Endodermal cell (in vitro differentiated cells): ENCODE results near the gene KRTAP4-6. TPM values are rescaled to one million over a fixed set of nuclear protein-coding genes. Genes with fewer than 3 reads are reported as not detected.

Source experiments
- DNase-seq: peaks from one replicate; pipeline ENCODE4 v3.0.0-alpha.2; 2017
- H3K27ac ChIP-seq: 2 replicates; pipeline ENCODE4 v1.5.1; 2013; ENCODE audit warnings: mild to moderate bottlenecking, low read depth, low read length, moderate library complexity
- H3K27me3 ChIP-seq: 2 replicates; pipeline ENCODE4 v1.6.1; 2013; ENCODE audit warnings: mild to moderate bottlenecking, low read length, moderate library complexity; ENCODE audit not compliant: insufficient read depth, control insufficient read depth, poor library complexity, severe bottlenecking
- H3K36me3 ChIP-seq: 2 replicates; pipeline ENCODE4 v1.7.0; 2013; ENCODE audit warnings: mild to moderate bottlenecking, low read length, moderate library complexity; ENCODE audit not compliant: control insufficient read depth, insufficient read depth
- H3K4me1 ChIP-seq: one replicate; pipeline ENCODE4 v1.7.0; 2013; ENCODE audit warnings: low read length; ENCODE audit not compliant: control insufficient read depth, insufficient read depth
- H3K4me3 ChIP-seq: 2 replicates; pipeline ENCODE4 v1.5.1; 2013; ENCODE audit warnings: mild to moderate bottlenecking, low read length, moderate library complexity
- H3K9ac ChIP-seq: 2 replicates; pipeline ENCODE4 v1.6.1; 2013; ENCODE audit warnings: mild to moderate bottlenecking, low read length, moderate library complexity; ENCODE audit not compliant: poor library complexity, severe bottlenecking; ENCODE audit errors: extremely low read depth
- H3K9me3 ChIP-seq: 2 replicates; pipeline ENCODE4 v1.6.1; 2013; ENCODE audit warnings: mild to moderate bottlenecking, low read length, moderate library complexity; ENCODE audit not compliant: control insufficient read depth
- H3K27ac Mint-ChIP-seq: 2 replicates; pipeline ENCODE4 v1.8.0; 2020; ENCODE audit warnings: mixed read lengths
- H3K27me3 Mint-ChIP-seq: 2 replicates; pipeline ENCODE4 v1.8.0; 2021; ENCODE audit warnings: mild to moderate bottlenecking, mixed read lengths; ENCODE audit not compliant: insufficient read depth
- H3K36me3 Mint-ChIP-seq: 2 replicates; pipeline ENCODE4 v1.8.0; 2020; ENCODE audit warnings: low read depth, mixed read lengths
- H3K4me1 Mint-ChIP-seq: 2 replicates; pipeline ENCODE4 v1.8.0; 2020; ENCODE audit warnings: mixed read lengths
- H3K4me3 Mint-ChIP-seq: 2 replicates; pipeline ENCODE4 v1.8.0; 2020; ENCODE audit warnings: mild to moderate bottlenecking, moderate library complexity, mixed read lengths
- H3K9me3 Mint-ChIP-seq: 2 replicates; pipeline ENCODE4 v1.8.0; 2020; ENCODE audit warnings: mild to moderate bottlenecking, mixed read lengths
- WGBS, 2 experiments: methylation state at CpG; one replicate each; pipeline versions ENCODE4 v1.1.5 to v1.1.7; 2013; ENCODE audit warnings: missing lambda C conversion rate in 2 of 2, mixed read lengths in 1 of 2; ENCODE audit not compliant: insufficient coverage in 1 of 2, insufficient read length in 1 of 2; 5-methylcytosine and 5-hydroxymethylcytosine counted together
- total RNA-seq, 2 donors: library from RNA; stranded (reverse); fragmentation: NEBNext Ultra II Directional in 1 of 2; extraction: Animal tissue kit (Norgen Biotek cat#: 25700) in 1 of 2; gene quantifications; 2 replicates in 1 of 2; 3 replicates in 1 of 2; pipeline ENCODE4 v1.2.1, GENCODE V29; 2021
- TF ChIP-seq, protein P1 (sequence below): fragments of 200-600 bp; sonication (generic); conservative IDR thresholded peaks from 2 replicates; pipeline ENCODE4 v1.5.0; 2021; ENCODE audit warnings: antibody characterized with exemption, mild to moderate bottlenecking

Gene KRTAP4-6
- total RNA-seq, 2 donors from 2014 or later = not detected

DNA sequence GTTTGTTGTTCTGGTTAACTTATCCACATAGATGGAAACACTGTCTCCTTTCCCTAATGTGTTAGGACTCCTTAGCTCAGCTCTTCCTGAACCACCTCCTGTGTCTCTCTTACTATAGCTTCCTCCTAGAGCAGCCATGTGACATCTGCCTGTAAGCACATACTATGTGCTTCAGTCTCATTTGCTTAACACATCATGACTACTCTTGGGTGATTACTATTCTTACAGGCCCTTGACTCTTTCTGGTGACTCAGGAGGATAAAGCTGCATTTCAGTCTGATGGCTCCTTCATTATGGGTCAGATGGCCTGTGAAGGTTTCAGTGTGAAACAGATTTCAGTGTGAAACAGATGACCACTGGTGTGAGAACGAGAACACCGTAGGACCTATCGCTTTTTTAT lies 38.0 kb upstream of the KRTAP4-6 start:
- H3K36me3 ChIP-seq = no peaks in the 10 kb centered on the region
- H3K9ac ChIP-seq = no peak overlapping the region
- Mint-ChIP-seq H3K4me1 (peaks cover 1% of the 10 kb centered on the region), H3K27ac (no peak overlapping the region), H3K9me3 (no peaks in the 10 kb centered on the region), H3K27me3 (peaks cover 2% of the 10 kb centered on the region), H3K4me3 (no peak overlapping the region), H3K36me3 (no peaks in the 10 kb centered on the region)
- no peaks in the 10 kb centered on the region for H3K9me3 ChIP-seq
- no peak overlapping the region for H3K4me3 ChIP-seq
- H3K27me3 ChIP-seq = no peaks in the 10 kb centered on the region
- TF ChIP-seq, protein P1, sequence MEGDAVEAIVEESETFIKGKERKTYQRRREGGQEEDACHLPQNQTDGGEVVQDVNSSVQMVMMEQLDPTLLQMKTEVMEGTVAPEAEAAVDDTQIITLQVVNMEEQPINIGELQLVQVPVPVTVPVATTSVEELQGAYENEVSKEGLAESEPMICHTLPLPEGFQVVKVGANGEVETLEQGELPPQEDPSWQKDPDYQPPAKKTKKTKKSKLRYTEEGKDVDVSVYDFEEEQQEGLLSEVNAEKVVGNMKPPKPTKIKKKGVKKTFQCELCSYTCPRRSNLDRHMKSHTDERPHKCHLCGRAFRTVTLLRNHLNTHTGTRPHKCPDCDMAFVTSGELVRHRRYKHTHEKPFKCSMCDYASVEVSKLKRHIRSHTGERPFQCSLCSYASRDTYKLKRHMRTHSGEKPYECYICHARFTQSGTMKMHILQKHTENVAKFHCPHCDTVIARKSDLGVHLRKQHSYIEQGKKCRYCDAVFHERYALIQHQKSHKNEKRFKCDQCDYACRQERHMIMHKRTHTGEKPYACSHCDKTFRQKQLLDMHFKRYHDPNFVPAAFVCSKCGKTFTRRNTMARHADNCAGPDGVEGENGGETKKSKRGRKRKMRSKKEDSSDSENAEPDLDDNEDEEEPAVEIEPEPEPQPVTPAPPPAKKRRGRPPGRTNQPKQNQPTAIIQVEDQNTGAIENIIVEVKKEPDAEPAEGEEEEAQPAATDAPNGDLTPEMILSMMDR = no peak
- H3K27ac ChIP-seq = no peak overlapping the region
- WGBS, 2 experiments = 91 to 97% methylated on average over 3 of the region's 3 CpGs
- no peaks in the 10 kb centered on the region for H3K4me1 ChIP-seq
- no peak for DNase-seq

DNA sequence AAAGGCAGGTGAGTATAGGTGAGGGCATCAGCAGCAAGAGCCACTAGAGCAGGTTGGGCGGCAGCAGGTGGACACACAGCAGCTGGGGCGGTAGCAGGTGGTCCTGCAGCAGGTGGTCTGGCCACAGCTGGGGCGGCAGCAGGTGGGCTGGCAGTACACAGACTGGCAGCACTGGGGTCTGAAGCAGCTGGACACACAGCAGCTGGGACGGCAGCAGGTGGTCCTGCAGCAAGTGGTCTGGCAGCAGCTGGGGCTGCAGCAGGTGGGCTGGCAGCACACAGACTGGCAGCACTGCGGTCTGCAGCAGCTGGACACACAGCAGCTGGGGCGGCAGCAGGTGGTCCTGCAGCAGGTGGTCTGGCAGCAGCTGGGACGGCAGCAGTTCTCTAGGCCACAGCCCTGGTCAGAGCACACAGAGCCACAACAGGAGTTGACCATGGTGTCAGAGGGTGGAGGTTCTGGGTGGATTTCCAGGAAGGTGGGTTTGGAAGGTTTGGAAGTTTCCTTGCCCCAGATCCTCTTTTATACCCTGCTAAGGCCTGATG lies 37.5 kb upstream of the KRTAP4-6 start, which contains the start of gene KRTAP4-2:
KRTAP4-2 (minus strand) TSS at position 495 of the 545 bp plus-strand sequence; CDS start at position 438, 57 bp downstream.
- 94 to 100% methylated on average over 2 to 6 of the region's 7 CpGs for WGBS, 2 experiments
- peaks cover 3% of the 10 kb centered on the region for H3K27me3 Mint-ChIP-seq
- Histone ChIP-seq H3K27ac (no peak within 1 kb of the TSS), H3K9ac (no peak within 1 kb of the TSS), H3K4me3 (no peak within 1 kb of the TSS), H3K27me3 (no peaks in the 10 kb centered on the region), H3K36me3 (no peaks in the 10 kb centered on the region), H3K4me1 (no peaks in the 10 kb centered on the region), H3K9me3 (no peaks in the 10 kb centered on the region)
- TF ChIP-seq, protein P1 = no peak
- H3K9me3 Mint-ChIP-seq = no peaks in the 10 kb centered on the region
- H3K27ac Mint-ChIP-seq = no peak within 1 kb of the TSS
- no peak for DNase-seq
- no peaks in the 10 kb centered on the region for H3K36me3 Mint-ChIP-seq
- H3K4me1 Mint-ChIP-seq = peaks cover 1% of the 10 kb centered on the region
- H3K4me3 Mint-ChIP-seq = no peak within 1 kb of the TSS

DNA sequence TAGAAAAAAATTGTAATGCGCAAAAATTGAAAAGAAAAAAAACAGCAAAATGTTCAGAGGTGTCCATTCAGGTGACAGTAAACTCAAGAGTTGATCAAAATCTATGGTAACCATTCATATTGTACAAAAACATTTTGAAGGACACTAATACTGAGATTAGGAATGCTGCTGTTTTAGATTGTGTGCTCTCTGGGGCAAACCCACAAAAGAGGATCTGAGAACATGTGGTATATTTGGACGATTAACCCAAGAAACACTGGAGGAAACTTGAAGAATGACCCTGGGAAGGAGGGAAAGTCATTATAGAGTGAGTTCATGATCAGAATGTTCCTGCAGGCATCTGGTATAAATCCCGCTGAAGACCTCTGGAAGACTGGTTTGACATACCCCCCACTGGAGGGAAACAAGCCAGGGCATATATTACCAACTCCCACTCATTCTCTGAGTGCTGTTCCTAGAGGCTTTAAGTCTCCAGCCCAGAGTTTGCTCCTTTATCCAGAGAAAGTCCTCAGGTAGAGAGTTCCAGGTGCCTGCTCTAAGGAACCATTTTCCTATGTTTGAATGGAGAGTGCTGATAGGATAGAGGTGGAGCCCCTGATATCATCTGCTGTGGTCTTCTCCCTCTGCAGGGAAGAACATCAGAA lies 36.5 kb upstream of the KRTAP4-6 start:
- Histone ChIP-seq H3K9me3 (no peaks in the 10 kb centered on the region), H3K36me3 (no peaks in the 10 kb centered on the region), H3K4me3 (no peak overlapping the region), H3K27ac (no peak overlapping the region), H3K9ac (no peak overlapping the region), H3K27me3 (no peaks in the 10 kb centered on the region), H3K4me1 (no peaks in the 10 kb centered on the region)
- 81 to 92% methylated on average over 2 to 3 of the region's 3 CpGs for WGBS, 2 experiments
- no peak for DNase-seq
- peaks cover 3% of the 10 kb centered on the region for H3K27me3 Mint-ChIP-seq
- H3K9me3 Mint-ChIP-seq = no peaks in the 10 kb centered on the region
- TF ChIP-seq, protein P1 = no peak
- H3K36me3 Mint-ChIP-seq = no peaks in the 10 kb centered on the region
- H3K4me3 Mint-ChIP-seq = no peak overlapping the region
- H3K27ac Mint-ChIP-seq = no peak overlapping the region
- no peaks in the 10 kb centered on the region for H3K4me1 Mint-ChIP-seq
